GM18508 (cell line): Measurements from ENCODE around the gene TMED7.

Experiments used
- ATAC-seq: cut with Tn5 transposase; IDR thresholded peaks from one replicate; pipeline ENCODE4 v1.9.1; 2021; ENCODE audit warnings: moderate number of reproducible peaks; ENCODE audit not compliant: insufficient read depth, unreplicated experiment

The TMED7 gene

GRCh38 chr5:115629903-115630302 lies 4.1 kb upstream of the TMED7 start:
- no peak for ATAC-seq

DNA sequence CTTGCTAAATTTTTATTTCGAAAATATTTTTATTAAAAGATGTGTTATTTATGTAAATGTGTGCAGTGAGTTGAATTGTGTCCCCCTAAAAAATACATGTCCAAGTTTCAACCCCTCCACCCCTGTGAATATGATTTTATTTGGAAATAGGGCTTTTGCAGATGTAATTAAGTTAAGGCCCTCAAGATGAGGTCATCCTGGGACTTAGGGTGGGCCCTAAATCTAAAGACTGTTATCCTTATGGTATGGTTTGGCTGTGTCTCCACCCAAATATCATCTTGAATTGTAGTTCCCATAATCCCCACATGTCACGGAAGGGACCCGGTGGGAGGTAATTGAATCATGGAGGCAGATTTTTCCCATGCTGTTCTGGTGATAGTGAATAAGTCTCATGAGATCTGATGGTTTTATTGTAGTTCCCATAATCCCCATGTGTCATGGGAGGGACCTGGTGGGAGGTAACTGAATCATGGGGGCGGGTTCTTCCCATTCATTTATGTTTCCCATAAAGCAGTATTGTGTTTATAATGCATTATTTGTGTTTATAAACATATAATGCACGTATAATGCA lies 1.5 kb upstream of the TMED7 start:
- no peak for ATAC-seq

DNA sequence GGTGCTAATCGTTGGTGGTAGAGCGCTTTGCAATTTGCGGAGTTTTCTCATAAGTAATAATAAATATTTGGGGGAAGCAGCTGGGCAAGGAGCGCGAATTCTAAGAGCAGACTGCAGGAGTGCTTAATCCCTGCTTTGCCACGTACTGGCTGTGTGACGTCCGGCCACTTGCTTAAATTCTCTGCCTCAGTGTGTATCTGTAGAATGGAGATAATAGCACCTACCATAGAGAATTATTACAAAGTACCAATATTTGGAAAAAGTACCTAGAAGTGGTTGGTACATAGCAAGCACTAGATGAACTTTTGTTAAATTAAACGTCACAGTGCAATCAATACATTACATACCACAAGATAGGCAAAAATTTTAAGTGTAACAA lies 598 bp upstream of the TMED7 start:
- ATAC-seq, result peak; percentile 8

DNA sequence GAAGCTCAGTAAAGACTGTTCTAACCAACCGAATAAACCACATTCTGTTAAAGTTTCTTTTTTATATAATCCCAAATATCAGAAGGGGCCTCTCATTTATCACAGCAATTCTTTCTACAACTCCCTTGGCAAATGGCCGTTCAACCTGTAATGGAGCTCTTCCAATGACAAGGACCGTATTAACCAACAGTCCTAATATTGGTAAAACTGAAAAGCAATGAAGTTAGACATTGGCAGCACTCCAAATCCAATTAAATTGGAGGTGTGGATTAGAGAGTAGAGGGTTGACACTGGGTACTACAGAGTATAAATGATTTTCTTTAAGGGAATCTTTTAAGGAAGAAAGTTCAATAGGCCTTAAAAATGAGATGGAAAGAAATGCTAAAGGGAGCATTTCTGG lies 842 bp downstream of the TMED7 start:
- no peak for ATAC-seq

- no peak for ATAC-seq
Observed at GRCh38 chr5:115623658-115624057, 2.2 kb downstream of the TMED7 start.

GRCh38 chr5:115621365-115621900 lies 4.4 kb downstream of the TMED7 start:
- ATAC-seq, result no peak

- no peak for ATAC-seq
Observed at GRCh38 chr5:115616892-115617291, 8.9 kb downstream of the TMED7 start.

- ATAC-seq, result no peak
Observed at GRCh38 chr5:115616472-115616871, 9.4 kb downstream of the TMED7 start.

DNA sequence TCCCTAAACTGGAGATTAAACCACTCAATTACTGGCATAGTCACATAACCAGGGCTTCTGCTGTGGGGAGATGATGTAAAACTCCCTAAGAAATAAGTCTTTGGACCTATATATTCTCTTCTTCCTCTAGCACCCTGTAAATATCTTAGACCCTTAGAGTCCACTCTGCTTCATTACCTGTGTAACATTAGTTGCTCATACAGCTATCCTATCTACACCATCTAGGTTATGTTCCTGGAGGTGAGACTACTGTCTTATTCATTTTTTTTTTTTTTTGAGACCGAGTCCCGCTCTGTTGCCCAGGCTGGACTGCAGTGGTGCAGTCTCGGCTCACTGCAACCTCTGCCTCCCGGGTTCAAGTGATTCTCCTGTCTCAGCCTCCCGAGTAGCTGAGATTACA lies 14.0 kb downstream of the TMED7 start:
- no peak for ATAC-seq

GRCh38 chr5:115607935-115608334 lies 17.9 kb downstream of the TMED7 start:
- no peak for ATAC-seq

GRCh38 chr5:115605436-115605835 lies 20.4 kb downstream of the TMED7 start:
- no peak for ATAC-seq

- no peak for ATAC-seq
Observed at GRCh38 chr5:115602591-115603125, 23.2 kb downstream of the TMED7 start.

DNA sequence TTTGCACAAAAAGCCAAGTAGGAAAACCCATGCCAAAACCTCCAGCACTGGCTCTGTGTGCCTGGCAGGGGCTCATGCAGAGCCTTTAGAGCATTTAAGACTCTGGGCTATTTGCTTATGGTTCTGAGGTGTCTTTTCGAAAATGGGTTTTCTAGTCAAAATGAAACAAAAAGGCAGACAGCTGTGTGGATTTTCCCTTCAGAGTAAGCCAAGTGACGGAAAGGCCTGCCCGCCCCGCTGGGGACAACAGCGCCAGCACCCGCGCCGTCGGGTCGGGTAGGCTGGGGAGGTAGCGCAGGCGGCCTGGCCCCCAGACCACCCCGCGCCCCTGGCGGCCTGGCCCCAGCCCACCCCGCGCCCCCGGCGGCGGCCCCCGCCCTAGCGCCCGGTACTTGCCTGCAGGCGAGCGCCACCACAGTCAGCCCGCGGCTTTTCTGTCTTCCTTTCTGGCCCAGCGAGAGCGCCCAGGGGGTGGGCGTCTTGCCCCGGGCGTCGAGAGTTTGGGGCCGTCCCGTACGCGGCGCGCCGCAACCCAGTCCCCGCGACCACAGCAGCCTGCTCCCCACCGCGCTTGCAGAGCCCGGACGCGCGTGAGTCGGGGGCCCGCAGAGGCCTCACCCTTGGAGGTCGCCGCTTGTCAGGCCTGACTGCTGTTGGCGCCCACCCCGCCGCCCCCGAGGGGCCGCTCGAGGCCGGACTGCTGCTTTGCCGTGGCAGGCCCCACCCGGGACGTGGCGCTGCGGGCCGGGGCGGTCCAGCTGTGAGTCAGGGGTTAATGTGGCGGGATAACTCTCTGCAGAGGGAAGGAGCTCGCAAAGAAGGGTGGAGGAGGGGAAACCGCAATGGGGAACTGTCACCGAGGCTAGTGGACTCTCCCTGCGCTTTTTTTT lies 23.9 kb downstream of the TMED7 start, which contains the start of gene TICAM2:
TICAM2 (minus strand) TSS at position 779 of the 890 bp plus-strand sequence. CDS start 21,223 bp downstream, outside the sequence.
- peak; percentile 79 for ATAC-seq

GRCh38 chr5:115600766-115601165 lies 25.1 kb downstream of the TMED7 start:
- no peak for ATAC-seq

- ATAC-seq, result no peak
Observed at GRCh38 chr5:115599924-115600323, 25.9 kb downstream of the TMED7 start.

DNA sequence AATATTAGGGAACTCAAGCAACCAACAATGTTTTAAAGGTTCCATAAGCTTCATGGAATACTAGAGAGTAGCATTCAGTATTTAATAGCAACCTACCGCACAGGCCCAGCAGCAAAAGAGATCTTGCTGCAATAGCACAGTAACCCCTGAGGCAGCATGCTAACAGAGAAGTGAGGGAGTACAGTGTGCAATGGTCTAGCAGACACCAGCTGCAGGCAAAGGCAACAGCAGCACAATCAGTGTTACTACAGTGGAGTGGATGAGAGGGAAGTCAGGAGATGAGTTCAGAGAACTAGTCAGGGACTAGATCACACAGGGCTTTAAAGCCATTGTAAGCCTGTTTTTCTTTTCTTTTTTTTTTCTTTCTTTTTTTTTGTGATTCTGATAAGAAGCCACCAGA lies 26.3 kb downstream of the TMED7 start:
- no peak for ATAC-seq

- ATAC-seq, result no peak
Observed at GRCh38 chr5:115594128-115595047, 31.4 kb downstream of the TMED7 start.

- no peak for ATAC-seq
Observed at GRCh38 chr5:115589043-115589442, 36.8 kb downstream of the TMED7 start.

GRCh38 chr5:115588640-115589039 lies 37.2 kb downstream of the TMED7 start:
- no peak for ATAC-seq

- no peak for ATAC-seq
Observed at GRCh38 chr5:115586525-115587146, 39.2 kb downstream of the TMED7 start.
